Tibial nerve (tissue), 4 donors: ENCODE data around the gene IL18. TPM values are rescaled to one million over a fixed set of nuclear protein-coding genes. Genes with fewer than 3 reads are reported as not detected.
"Not testable (repeated sequence)": the region's sequence is repeated elsewhere in the genome, so short reads cannot be mapped to it uniquely, and the experiment has no call there.

Experiments
- DNase-seq, 2 donors: peaks; one replicate each; pipeline ENCODE4 v3.0.0-alpha.2; 2019; ENCODE audit warnings: low spot score in 2 of 2
- H3K27ac ChIP-seq, 4 donors: fragments of 200-600 bp; sonication (generic) in 3 of 4; one replicate each; pipeline ENCODE4 v1.5.1; 2017 to 2019; ENCODE audit warnings: mild to moderate bottlenecking in 1 of 4
- H3K27me3 ChIP-seq, 2 donors: fragments of 200-600 bp; sonication (generic) in 1 of 2; one replicate each; pipeline versions ENCODE4 v1.5.1 to v1.6.0; 2017 to 2019
- H3K36me3 ChIP-seq, 3 donors: fragments of 200-600 bp; sonication (generic); one replicate each; pipeline ENCODE4 v1.5.1; 2018 to 2019
- H3K4me1 ChIP-seq, 4 donors: fragments of 200-600 bp; sonication (generic) in 3 of 4; one replicate each; pipeline ENCODE4 v1.5.1; 2017 to 2019
- H3K4me3 ChIP-seq, 4 donors: fragments of 200-600 bp; sonication (generic) in 3 of 4; one replicate each; pipeline ENCODE4 v1.5.1; 2017 to 2019; ENCODE audit warnings: mild to moderate bottlenecking in 1 of 4, moderate library complexity in 1 of 4
- H3K9me3 ChIP-seq, 4 donors: fragments of 200-600 bp; sonication (generic) in 3 of 4; one replicate each; pipeline ENCODE4 v1.5.1; 2017 to 2019
- CTCF ChIP-seq, 5 experiments: fragments of 200-600 bp in 3 of 5; fragments of 450-650 bp in 2 of 5; sonication (generic) in 3 of 5; IDR thresholded peaks; one replicate each; pipeline ENCODE4 v1.5.1; 2016 to 2019; ENCODE audit warnings: antibody characterized with exemption in 5 of 5, mild to moderate bottlenecking in 3 of 5, moderate library complexity in 2 of 5
- EP300 ChIP-seq, 2 donors: sonication (generic); formaldehyde crosslinking; IDR thresholded peaks; one replicate each; pipeline ENCODE4 v1.6.1; 2017; ENCODE audit warnings: antibody characterized with exemption in 2 of 2, mild to moderate bottlenecking in 1 of 2
- POLR2A ChIP-seq, 2 donors: fragments of 450-650 bp; IDR thresholded peaks; one replicate each; pipeline ENCODE4 v1.6.1; 2017; ENCODE audit warnings: antibody characterized with exemption in 2 of 2, mild to moderate bottlenecking in 2 of 2, moderate library complexity in 2 of 2
- WGBS, 2 donors: methylation state at CpG; one replicate each; pipeline ENCODE4 v1.1.5; 2018; 5-methylcytosine and 5-hydroxymethylcytosine counted together
- total RNA-seq, 4 donors: library from RNA; depleted of rRNA; stranded (reverse); fragments of >200 nt; gene quantifications; one replicate each; pipeline ENCODE4 v1.1.0, GENCODE V29; 2016

Gene IL18
- total RNA-seq, 4 donors from 2014 or later, result 15.3 to 64.9 (median 33.5) TPM

DNA sequence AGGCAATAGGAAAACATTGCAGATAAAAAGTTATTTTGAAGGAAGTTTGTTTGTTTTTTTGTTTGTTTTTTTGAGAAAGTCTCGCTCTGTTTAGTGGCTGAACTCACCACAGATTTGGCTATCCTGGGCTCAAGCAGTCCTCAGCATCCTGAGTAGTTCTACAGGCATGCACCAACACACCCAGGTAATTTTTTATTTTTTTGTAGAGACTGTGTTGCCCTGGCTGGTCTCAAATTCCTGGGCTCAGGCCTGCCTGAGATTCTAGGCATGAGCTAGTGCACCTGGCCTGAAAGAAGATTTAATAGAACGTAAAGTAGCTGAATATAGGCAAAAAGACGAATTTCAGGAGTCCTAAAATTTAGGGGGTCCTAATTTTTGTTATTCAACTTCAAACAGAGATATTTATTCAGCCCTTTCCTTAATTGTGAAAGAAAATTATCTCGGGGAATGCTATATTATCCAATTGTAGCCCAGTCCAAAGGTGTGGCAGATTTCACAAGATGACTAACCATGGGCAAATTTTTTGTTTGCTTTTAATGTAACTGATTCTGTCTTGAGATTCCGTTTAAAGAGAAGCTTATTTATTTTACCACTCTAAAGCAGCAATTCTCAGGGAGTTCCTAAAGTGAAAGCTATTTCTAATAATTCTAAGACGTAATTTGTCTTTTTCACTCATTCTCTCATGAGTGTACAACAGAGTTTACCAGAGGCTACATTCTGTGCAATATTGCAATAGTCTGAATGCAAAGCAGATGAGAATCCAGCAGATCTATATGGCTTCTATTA lies 940 bp downstream of the IL18 start:
- DNase-seq, result no peak
- peak overlapping the region in 3 of 4 donors; percentile 40 to 75 (median 42) for H3K27ac ChIP-seq
- WGBS, 2 donors, result 70 to 71% methylated on average over 6 of the region's 6 CpGs
- no peaks in the 10 kb centered on the region for H3K27me3 ChIP-seq
- no peak for TF ChIP-seq EP300 (IDR thresholded peaks at IDR 0.05)
- no peak for TF ChIP-seq POLR2A (IDR thresholded peaks at IDR 0.05)
- no peak for TF ChIP-seq CTCF (IDR thresholded peaks at IDR 0.05)
- H3K36me3 ChIP-seq, result no peaks in the 10 kb centered on the region
- H3K4me3 ChIP-seq, result peak overlapping the region; percentile 13 to 49 (median 20)
- H3K9me3 ChIP-seq, result no peaks in the 10 kb centered on the region
- peaks cover 0 to 39% (median 2%) of the 10 kb centered on the region in 4 donors for H3K4me1 ChIP-seq

DNA sequence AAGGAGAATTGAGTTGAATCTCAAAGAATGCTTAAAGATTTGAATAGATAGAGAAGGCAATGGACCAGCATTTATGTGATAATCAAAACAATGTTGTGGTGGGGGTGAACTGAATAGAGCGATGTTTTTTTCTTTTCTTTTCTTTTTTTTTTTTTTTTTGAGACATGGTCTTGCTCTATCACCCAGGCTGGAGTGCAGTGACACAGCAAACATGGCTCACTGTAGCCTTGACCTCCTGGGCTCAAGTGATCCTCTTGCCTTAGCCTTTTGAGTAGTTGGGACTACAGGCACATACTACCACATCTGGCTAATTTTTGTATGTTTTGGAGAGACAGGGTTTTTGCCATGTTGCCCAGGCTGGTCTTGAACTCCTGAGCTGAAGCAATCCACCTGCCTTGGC lies 1.7 kb downstream of the IL18 start:
- not testable (repeated sequence) for DNase-seq, H3K9me3 ChIP-seq, H3K36me3 ChIP-seq, H3K27me3 ChIP-seq
- peak overlapping the region in 1 of 4 donors; percentile 49 for H3K4me3 ChIP-seq
- WGBS, 2 donors, result 89 to 93% methylated on average over 1 of the region's 1 CpG
- H3K27ac ChIP-seq, result peak overlapping the region in 3 of 4 donors; percentile 40 to 75 (median 42)
- peaks cover 0 to 45% (median 5%) of the 10 kb centered on the region in 4 donors for H3K4me1 ChIP-seq

DNA sequence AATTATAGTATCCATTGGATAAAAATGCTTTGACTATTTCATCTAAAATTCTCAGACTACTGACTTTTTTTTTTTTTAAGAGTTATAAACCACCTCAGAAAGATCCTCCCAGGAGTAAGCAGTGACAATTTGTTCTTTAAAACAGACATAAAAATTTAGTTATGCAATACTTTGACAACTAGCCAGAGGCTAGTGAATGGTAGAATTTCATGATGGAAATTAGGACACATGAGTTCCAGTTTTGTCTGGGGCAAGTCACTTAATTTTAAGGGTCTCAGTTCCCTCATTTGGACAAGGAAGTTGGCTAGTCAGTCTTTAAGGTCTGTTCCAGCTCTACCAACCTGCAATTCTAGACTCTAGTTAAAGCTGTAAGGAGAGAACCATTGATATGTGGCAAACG lies 2.9 kb downstream of the IL18 start:
- Histone ChIP-seq H3K4me1 (peaks cover 0 to 55% (median 7%) of the 10 kb centered on the region in 4 donors), H3K27me3 (no peaks in the 10 kb centered on the region), H3K36me3 (no peaks in the 10 kb centered on the region), H3K9me3 (no peaks in the 10 kb centered on the region), H3K27ac (peak overlapping the region in 2 of 4 donors; percentile 44 to 63), H3K4me3 (no peak overlapping the region)
- WGBS, 2 donors, result 63 to 65% methylated on average over 1 of the region's 1 CpG
- no peak for DNase-seq
- no peak for TF ChIP-seq CTCF (IDR thresholded peaks at IDR 0.05)
- TF ChIP-seq EP300 (IDR thresholded peaks at IDR 0.05), result peak in 1 of 2 donors; percentile 60

DNA sequence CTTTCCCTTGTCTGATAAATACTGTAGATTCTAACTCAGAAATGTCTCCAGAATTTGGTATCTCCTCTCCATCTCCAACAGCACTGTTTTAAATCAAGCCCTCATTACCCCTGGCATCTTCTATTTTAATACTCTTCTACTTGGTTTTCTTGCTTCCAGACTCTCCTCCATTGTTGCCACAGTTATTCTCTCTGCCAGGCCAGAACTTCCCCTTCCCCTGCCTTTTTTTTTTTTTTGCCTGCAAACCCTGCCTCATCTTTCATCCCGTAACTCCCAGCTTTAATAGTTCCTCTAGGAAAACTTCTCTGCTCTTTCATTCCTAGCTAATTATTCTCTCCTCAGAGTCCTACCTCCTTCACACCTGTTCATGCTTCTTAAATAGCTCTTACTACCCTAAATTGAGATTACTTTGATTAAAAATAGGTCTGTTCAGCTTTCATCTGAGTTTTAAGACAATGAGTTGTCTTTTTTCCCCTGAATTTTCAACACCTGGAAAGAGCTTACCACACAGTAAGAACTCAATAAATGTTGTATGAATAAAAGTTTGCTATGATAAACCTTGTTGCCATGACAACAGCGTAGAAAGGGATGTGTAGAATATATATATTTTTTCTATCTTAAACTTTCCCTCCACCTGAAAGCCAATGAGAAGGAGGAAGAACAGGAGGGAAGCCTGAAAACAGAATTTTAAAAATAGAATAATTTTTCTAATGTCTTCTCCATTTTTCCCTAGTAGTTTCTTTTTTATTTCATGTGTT lies 3.6 kb downstream of the IL18 start:
- peak overlapping the region in 2 of 4 donors; percentile 44 to 63 for H3K27ac ChIP-seq
- no peaks in the 10 kb centered on the region for H3K36me3 ChIP-seq
- H3K9me3 ChIP-seq, result no peaks in the 10 kb centered on the region
- DNase-seq, result no peak
- H3K4me3 ChIP-seq, result peak overlapping the region in 1 of 4 donors; percentile 3
- no peak for TF ChIP-seq EP300 (IDR thresholded peaks at IDR 0.05)
- WGBS, 2 donors, result 53 to 75% methylated on average over 2 of the region's 2 CpGs
- H3K4me1 ChIP-seq, result peaks cover 0 to 50% (median 7%) of the 10 kb centered on the region in 4 donors
- H3K27me3 ChIP-seq, result no peaks in the 10 kb centered on the region

DNA sequence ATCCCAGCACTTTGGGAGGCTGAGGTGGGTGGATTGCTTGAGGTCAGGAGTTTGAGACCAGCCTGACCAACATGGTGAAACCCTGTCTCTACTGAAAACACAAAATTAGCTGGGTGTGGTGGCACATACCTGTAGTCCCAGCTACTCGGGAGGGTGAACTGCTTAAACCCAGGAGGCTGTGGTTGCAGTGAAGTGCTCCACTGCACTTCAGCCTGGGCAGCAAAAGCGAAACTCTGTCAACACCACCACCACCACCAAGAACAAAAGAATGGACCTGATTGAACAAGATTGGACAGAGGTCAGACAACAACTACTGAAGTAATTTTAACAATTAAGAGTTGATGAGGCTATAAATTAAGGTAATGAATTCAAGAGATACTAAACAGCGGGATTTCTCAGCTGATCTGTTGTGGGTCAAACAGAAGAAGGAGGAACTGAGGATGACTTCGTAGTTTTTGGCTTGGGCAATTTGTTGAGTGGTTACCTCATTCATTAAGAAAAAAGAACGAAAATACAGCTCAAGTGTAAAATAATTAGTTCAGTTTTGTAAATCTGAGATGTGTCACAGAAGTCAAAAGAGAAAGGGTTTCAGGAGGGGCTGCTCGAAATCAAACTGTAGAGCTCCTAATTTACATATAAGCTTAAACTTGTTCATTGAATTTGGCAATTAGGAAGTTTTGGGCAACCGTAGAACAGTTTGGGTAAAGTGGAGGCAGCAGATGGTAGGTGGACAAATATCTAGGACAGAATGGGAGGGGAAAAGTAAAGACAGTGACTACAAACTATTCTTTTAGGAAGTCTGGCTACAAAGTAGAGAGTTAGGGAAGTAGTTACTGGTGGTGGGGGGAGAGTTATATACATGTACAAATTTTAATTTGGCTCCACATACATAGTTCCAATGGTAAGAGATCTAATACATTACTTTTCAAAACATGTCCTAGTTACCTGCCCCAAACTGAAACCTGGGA lies 4.5 kb downstream of the IL18 start:
- 78 to 83% methylated on average over 7 of the region's 7 CpGs for WGBS, 2 donors
- Histone ChIP-seq H3K27ac (peak overlapping the region in 2 of 4 donors; percentile 45 to 63), H3K27me3 (no peaks in the 10 kb centered on the region), H3K36me3 (no peaks in the 10 kb centered on the region), H3K4me1 (peaks cover 0 to 41% (median 7%) of the 10 kb centered on the region in 4 donors), H3K9me3 (no peaks in the 10 kb centered on the region), H3K4me3 (peak overlapping the region in 1 of 4 donors; percentile 3)
- no peak for DNase-seq
- no peak for TF ChIP-seq CTCF (IDR thresholded peaks at IDR 0.05)
- no peak for TF ChIP-seq EP300 (IDR thresholded peaks at IDR 0.05)
- no peak for TF ChIP-seq POLR2A (IDR thresholded peaks at IDR 0.05)
